ENCODE results near the gene PDZD2.

- TF ChIP-seq POLR2A (IDR thresholded peaks at IDR 0.05) (no peak), CTCF (IDR thresholded peaks at IDR 0.05) (no peak), POLR2AphosphoS5 (IDR thresholded peaks at IDR 0.05) (no peak)
Observed at GRCh38 chr5:31688515-31689092, 49.7 kb downstream of the PDZD2 start.

Measured in suprapubic skin (tissue), 4 donors.